HepG2 (cell line): ENCODE measurements around the gene HOXA10. TPM values are rescaled to one million over a fixed set of nuclear protein-coding genes. Genes with fewer than 3 reads are reported as not detected.

Experiments
- KDM5B ChIP-seq: sonication (generic); formaldehyde crosslinking; IDR thresholded peaks from 2 replicates; pipeline ENCODE4 v1.4.0; 2020; ENCODE audit warnings: missing genetic modification reagents, mild to moderate bottlenecking, borderline replicate concordance
- LCORL ChIP-seq, 2 experiments: fragments of 450-650 bp in 1 of 2; sonication (generic) in 1 of 2; formaldehyde crosslinking in 1 of 2; IDR thresholded peaks; 2 replicates each; pipeline versions ENCODE4 v1.5.0 to v1.6.1; 2017 to 2020; ENCODE audit warnings: antibody characterized with exemption in 1 of 2, missing genetic modification reagents in 1 of 2
- NBN ChIP-seq: fragments of 450-650 bp; conservative IDR thresholded peaks from 2 replicates; pipeline ENCODE4 v1.6.1; 2017
- NKX3-1 ChIP-seq: sonication (generic); formaldehyde crosslinking; IDR thresholded peaks from 2 replicates; pipeline ENCODE4 v1.5.0; 2020; ENCODE audit warnings: missing genetic modification reagents
- PBX3 ChIP-seq: sonication (generic); formaldehyde crosslinking; IDR thresholded peaks from 2 replicates; pipeline ENCODE4 v1.8.1; 2023; ENCODE audit warnings: missing genetic modification reagents, inconsistent platforms, borderline replicate concordance
- SALL2 ChIP-seq: sonication (generic); formaldehyde crosslinking; IDR thresholded peaks from 2 replicates; pipeline ENCODE4 v1.8.1; 2023; ENCODE audit warnings: mild to moderate bottlenecking, missing genetic modification reagents, inconsistent platforms
- STAT5B ChIP-seq: sonication (generic); formaldehyde crosslinking; IDR thresholded peaks from 2 replicates; pipeline ENCODE4 v1.4.0; 2020; ENCODE audit warnings: missing genetic modification reagents
- TOPORS ChIP-seq: sonication (generic); formaldehyde crosslinking; IDR thresholded peaks from 2 replicates; pipeline ENCODE4 v1.8.0; 2023; ENCODE audit warnings: mild to moderate bottlenecking, missing genetic modification reagents
- ZBTB40 ChIP-seq, 2 experiments: fragments of 450-650 bp in 1 of 2; sonication (generic) in 1 of 2; formaldehyde crosslinking in 1 of 2; IDR thresholded peaks; 2 replicates each; pipeline versions ENCODE4 v1.6.1 to v1.8.0; 2016 to 2022; ENCODE audit warnings: antibody characterized with exemption in 1 of 2, mild to moderate bottlenecking in 1 of 2, missing genetic modification reagents in 1 of 2
- ZFP90 ChIP-seq: sonication (generic); formaldehyde crosslinking; IDR thresholded peaks from 2 replicates; pipeline ENCODE4 v1.8.0; 2022; ENCODE audit warnings: missing genetic modification reagents, mild to moderate bottlenecking, inconsistent platforms, borderline replicate concordance
- ZNF329 ChIP-seq: sonication (generic); formaldehyde crosslinking; IDR thresholded peaks from 2 replicates; pipeline ENCODE4 v1.9.0; 2021; ENCODE audit warnings: low read depth, mild to moderate bottlenecking, missing genetic modification reagents
- ZNF7 ChIP-seq: IDR thresholded peaks from 2 replicates; pipeline ENCODE4 v1.6.1; 2016; ENCODE audit warnings: missing biosample characterization, missing genetic modification reagents
- ZNF850 ChIP-seq: sonication (generic); formaldehyde crosslinking; conservative IDR thresholded peaks from 2 replicates; pipeline ENCODE4 v1.9.0; 2021; ENCODE audit warnings: mild to moderate bottlenecking, missing genetic modification reagents
- polyA plus RNA-seq, 8 experiments: library from polyadenylated mRNA; depleted of rRNA in 3 of 8; stranded (reverse) in 7 of 8; unstranded in 1 of 8; fragments of >200 nt; fragmentation: Illumina TruSeq in 4 of 8; extraction: Trizol in 4 of 8; gene quantifications; 2 replicates each; pipeline versions ENCODE4 v1.2.1 to v1.2.3, GENCODE V29; 2011 to 2016; ENCODE audit warnings: low read depth in 4 of 8, missing spikeins in 1 of 8, mixed read lengths in 1 of 8; ENCODE audit not compliant: insufficient read depth in 1 of 8
- total RNA-seq, 5 experiments: library from RNA; depleted of rRNA; stranded (reverse); fragments of >200 nt; fragmentation: Illumina TruSeq; extraction: Trizol; gene quantifications; 2 replicates each; pipeline ENCODE4 v1.2.3, GENCODE V29; 2016; ENCODE audit warnings: low read depth in 1 of 5
- TF ChIP-seq, protein P1 (sequence below): sonication (generic); formaldehyde crosslinking; IDR thresholded peaks from 2 replicates; pipeline ENCODE4 v1.4.0; 2020; ENCODE audit warnings: missing genetic modification reagents

Gene HOXA10
- total and polyA plus RNA-seq, 2 of the 13 experiments (the other 11 are each of a cell fraction or from before 2014, with no cell fraction given), result not detected

DNA sequence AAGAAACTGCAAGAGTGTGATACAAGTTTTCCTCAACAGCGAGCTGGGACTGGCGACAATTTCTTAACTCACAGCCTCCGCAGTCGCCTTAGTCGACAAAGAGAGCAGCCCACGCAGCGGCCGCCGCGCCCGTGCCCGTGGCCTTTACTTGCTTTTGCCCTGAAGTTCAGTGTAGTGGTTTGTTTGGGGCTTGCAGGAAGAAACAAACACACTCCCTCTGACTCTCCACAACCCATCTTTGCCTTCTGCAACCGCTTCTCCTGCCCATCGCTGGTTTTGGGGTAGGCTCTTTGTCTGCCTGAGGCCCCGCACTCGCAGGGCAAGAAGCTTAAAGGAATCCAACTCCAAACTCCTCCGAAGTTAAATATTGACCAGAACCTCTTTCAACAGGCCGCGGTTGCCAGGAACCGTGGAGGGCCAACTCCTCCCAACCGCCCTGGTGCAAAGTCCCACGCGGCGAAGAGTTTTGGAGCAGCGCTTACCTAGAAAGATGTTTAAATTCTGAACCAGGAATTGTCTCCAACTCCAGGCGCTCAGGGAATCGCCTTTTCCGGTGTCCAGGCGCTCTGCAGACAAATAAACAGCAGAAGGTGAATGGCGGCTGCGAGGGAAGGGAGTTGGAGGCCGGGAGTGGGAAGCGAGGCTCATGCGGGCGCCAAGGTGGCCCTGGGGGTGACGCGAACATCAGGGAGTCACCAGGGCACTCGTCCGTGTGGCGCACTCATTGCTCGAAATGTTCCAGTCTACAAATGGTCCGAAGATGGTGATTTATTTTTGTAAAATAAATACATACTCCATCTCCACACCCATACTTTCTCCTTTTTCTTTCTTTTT lies 51.8 kb downstream of the HOXA10 start (continued):
- TF ChIP-seq ZNF7, result no peak
- peak; percentile 19; the same call in 1 of the 2 replicates for TF ChIP-seq NKX3-1 (CRISPR knock-in tag)
- TF ChIP-seq ZBTB40 (IDR thresholded peaks at IDR 0.05), result no peak
- TF ChIP-seq ZBTB40 (CRISPR knock-in tag; IDR thresholded peaks at IDR 0.05), result 0 out of 2 replicates have a peak, but pooled peaks have one; percentile 25
- TF ChIP-seq ZNF329 (CRISPR knock-in tag), result no peak
- TF ChIP-seq LCORL (IDR thresholded peaks at IDR 0.05), result peak; percentile 31; the same call in 1 of the 2 replicates
- TF ChIP-seq LCORL (CRISPR knock-in tag; IDR thresholded peaks at IDR 0.05), result peak; percentile 89
- TF ChIP-seq, protein P1, sequence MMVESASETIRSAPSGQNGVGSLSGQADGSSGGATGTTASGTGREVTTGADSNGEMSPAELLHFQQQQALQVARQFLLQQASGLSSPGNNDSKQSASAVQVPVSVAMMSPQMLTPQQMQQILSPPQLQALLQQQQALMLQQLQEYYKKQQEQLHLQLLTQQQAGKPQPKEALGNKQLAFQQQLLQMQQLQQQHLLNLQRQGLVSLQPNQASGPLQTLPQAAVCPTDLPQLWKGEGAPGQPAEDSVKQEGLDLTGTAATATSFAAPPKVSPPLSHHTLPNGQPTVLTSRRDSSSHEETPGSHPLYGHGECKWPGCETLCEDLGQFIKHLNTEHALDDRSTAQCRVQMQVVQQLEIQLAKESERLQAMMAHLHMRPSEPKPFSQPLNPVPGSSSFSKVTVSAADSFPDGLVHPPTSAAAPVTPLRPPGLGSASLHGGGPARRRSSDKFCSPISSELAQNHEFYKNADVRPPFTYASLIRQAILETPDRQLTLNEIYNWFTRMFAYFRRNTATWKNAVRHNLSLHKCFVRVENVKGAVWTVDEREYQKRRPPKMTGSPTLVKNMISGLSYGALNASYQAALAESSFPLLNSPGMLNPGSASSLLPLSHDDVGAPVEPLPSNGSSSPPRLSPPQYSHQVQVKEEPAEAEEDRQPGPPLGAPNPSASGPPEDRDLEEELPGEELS (CRISPR knock-in tag), result peak; percentile 63
- no peak for TF ChIP-seq ZNF850 (CRISPR knock-in tag)
- no peak for TF ChIP-seq NBN
- TF ChIP-seq PBX3, result no peak
- no peak for TF ChIP-seq ZFP90
- no peak for TF ChIP-seq STAT5B (CRISPR knock-in tag)
- peak; percentile 16; the same call in 1 of the 2 replicates for TF ChIP-seq KDM5B (CRISPR knock-in tag)
- TF ChIP-seq TOPORS (CRISPR knock-in tag), result no peak; the same call in 1 of the 2 replicates
- TF ChIP-seq SALL2, result no peak; the same call in 1 of the 2 replicates
